ENCODE results near the gene TOMM22.
A peak's percentile ranks its signal among the peaks of the same experiment; 100 is the strongest.

Gene TOMM22

GRCh38 chr22:38649841-38650522 lies 31.8 kb upstream of the TOMM22 start:
- no peak for TF ChIP-seq CTCF (IDR thresholded peaks at IDR 0.05; ENCODE audit: low read depth, low read length)
- no peak overlapping the region for H3K4me3 ChIP-seq (ENCODE audit: low read depth, low read length)

GRCh38 chr22:38652859-38653258 lies 28.9 kb upstream of the TOMM22 start:
- no peak for TF ChIP-seq CTCF (IDR thresholded peaks at IDR 0.05; ENCODE audit: low read depth, low read length)
- no peak overlapping the region for H3K4me3 ChIP-seq (ENCODE audit: low read depth, low read length)

GRCh38 chr22:38653741-38654140 lies 28.0 kb upstream of the TOMM22 start:
- no peak overlapping the region for H3K4me3 ChIP-seq (ENCODE audit: low read depth, low read length)
- no peak for TF ChIP-seq CTCF (IDR thresholded peaks at IDR 0.05; ENCODE audit: low read depth, low read length)

- TF ChIP-seq CTCF (IDR thresholded peaks at IDR 0.05; ENCODE audit: low read depth, low read length) = no peak
- H3K4me3 ChIP-seq (ENCODE audit: low read depth, low read length) = peak overlapping the region; percentile 71
These were observed 26.1 kb upstream of the TOMM22 start for GRCh38 chr22:38655519-38656255.

- peak within 1 kb of the TSS; percentile 71 for H3K4me3 ChIP-seq (ENCODE audit: low read depth, low read length)
- TF ChIP-seq CTCF (IDR thresholded peaks at IDR 0.05; ENCODE audit: low read depth, low read length) = no peak
These were observed 25.3 kb upstream of the TOMM22 start, which contains the start of the genes CBY1 and FAM227A for GRCh38 chr22:38656256-38657044. TSS of gene CBY1 (plus strand) at chr22:38656638. CDS start at chr22:38668055, 11,417 bp downstream. TSS of gene FAM227A (minus strand) at chr22:38656392. CDS start at chr22:38650168, 6,224 bp downstream.

- no peak for TF ChIP-seq CTCF (IDR thresholded peaks at IDR 0.05; ENCODE audit: low read depth, low read length)
- H3K4me3 ChIP-seq (ENCODE audit: low read depth, low read length) = peak overlapping the region; percentile 71
These were observed 24.5 kb upstream of the TOMM22 start for GRCh38 chr22:38657045-38657909.
